GM19238 (cell line): ENCODE results near the gene TTN.

Source experiments
- DNase-seq: peaks from one replicate; pipeline ENCODE4 v3.0.0; 2011; ENCODE audit warnings: low spot score; ENCODE audit not compliant: insufficient read length

TTN gene

DNA sequence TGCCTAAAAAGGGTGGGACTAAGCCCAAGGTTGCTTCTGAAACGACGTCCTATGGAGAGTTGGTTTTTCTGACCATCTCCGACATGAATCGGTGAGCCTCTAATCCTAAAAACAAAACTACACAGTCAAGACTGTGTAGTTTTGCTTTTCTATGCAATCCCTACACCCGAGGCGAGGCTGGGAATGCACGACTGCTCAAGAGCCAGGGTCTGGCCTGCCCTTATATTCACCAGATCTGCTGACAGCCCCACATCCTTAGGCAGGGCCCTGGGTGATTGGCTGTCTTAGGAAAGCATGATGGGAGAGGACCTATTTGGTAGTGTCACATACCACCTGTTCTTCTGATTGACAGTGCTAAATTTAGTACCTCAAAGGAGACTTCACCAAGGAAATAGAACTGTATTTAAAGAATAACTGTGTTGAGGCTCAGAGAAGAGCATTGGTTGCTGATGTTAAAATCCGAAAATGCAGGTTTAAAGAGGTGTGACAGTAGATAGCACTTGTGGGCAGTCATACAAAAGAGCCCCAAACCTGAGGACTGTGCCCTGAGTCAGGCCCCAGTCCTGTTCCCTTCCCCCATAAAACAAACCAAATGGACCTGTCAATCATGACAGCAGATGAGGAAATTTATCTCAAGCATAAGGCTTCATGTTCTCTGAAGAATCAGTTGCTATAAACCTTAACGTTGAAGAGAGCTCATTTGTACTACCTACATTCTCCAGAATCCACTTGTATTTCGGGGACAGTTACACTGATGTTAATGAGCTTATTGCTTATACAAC is at the start of gene TTN:
TTN (minus strand) TSS at position 197 of the 782 bp plus-strand sequence. CDS start 2,781 bp downstream, outside the sequence.
- no peak for DNase-seq

- no peak for DNase-seq
Observed at GRCh38 chr2:178855151-178855550, 47.9 kb upstream of the TTN start.

- DNase-seq = no peak
Observed at GRCh38 chr2:178848335-178848734, 41.1 kb upstream of the TTN start.

- no peak for DNase-seq
Observed at GRCh38 chr2:178846458-178846802, 39.2 kb upstream of the TTN start.

DNA sequence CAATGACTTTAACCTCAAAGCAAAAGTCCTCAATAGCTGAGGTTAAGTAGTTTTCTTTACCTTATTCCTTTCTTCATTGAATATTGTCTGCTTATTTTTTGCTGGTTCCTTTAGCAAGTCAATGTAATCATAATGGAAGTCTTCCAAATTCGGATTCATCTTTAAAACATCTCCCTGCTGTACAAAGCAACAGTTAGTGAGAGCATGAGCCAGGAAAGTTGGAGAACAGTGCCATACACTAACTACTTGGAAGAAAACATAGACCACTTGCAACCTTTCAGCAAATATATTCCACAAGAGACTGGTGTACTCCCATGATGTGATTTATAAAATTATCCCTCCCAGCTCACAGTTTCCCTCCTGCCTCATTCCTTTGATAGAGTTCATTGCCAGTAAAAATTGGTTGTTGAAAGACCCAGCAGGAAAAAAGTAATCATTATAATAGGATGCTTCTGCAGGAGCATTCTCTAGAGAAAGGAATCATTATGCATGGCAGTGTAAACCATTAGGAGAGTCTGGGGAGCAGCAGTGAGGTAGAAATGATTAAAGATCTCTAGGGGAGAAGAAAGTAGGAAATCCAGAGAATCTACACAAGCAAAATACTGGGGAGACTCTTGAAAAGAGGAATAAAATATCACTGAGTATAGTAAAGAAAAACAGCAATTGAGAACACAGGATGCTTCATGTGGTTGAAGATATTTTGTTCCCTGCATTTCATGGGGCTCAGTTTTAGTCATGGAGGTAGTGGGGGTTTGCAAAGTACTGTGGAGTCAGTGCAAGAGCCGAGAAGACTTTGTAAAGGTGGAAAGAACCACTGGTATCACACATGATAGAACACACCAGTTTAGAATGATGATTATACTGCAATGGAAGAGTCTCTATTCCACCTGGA is 38.6 kb upstream of the TTN start:
- DNase-seq = no peak

GRCh38 chr2:178844701-178845100 is 37.5 kb upstream of the TTN start:
- no peak for DNase-seq

- DNase-seq = no peak
Observed at GRCh38 chr2:178844269-178844668, 37.0 kb upstream of the TTN start.

DNA sequence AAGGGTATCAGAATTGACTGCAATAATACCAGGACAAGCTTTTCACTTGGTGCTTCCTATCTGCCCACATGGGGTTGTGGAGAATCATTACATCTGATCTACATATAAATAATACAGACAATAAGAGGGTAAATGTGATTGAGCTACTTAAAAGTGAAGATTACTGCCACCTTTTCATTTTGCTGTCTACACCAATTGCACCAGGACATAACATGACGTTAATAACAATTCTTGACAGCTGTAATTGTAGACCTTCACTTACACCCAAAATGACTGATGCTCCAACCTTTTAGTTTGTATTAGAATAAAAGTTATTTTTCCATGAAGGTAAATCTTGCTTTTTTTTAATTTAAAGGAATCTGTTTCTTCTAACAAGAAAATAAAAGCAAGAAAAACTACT is 36.5 kb upstream of the TTN start:
- DNase-seq = no peak

DNA sequence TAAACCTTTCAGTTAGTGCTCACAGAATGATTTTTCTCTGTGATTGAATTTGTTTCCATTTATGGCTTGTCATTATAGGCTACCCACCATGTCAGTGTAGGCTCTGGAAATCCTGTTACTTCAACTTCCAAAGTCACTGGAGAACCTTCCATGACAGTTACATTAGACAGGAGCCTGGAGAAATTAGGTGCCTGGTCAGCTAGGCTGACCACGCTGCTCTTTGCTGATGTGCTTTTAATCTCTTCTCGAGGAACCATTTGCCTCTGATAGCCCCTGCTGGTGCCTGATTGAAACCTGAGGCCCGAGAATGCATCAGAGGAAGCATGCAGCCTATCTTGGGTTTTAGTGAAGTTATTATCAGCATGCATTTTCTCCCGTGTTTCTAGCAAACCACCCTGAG is 29.6 kb upstream of the TTN start:
- no peak for DNase-seq

GRCh38 chr2:178834086-178834485 is 26.9 kb upstream of the TTN start:
- DNase-seq = no peak

- DNase-seq = no peak
Observed at GRCh38 chr2:178833382-178833781, 26.2 kb upstream of the TTN start.

DNA sequence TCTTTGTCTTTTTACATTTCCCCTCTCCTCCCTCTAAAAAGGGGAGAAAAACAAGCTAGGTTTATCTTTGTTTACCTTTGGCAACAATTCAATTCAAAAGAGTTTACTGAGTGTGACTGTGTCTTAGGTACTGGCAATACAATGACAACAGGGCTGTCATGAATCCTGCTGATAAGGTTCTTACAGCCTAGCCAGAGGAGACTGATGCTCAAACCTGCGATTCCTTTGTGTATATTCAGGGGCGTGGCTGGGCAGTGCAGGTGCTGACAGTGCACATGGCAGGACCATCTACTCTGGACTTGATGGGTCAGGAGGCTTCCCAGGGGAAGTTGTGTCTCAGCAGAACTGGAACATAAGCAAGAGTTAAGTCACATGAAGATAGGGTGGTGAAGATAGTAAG is 23.2 kb upstream of the TTN start:
- DNase-seq = no peak

GRCh38 chr2:178829981-178830380 is 22.8 kb upstream of the TTN start:
- no peak for DNase-seq

DNA sequence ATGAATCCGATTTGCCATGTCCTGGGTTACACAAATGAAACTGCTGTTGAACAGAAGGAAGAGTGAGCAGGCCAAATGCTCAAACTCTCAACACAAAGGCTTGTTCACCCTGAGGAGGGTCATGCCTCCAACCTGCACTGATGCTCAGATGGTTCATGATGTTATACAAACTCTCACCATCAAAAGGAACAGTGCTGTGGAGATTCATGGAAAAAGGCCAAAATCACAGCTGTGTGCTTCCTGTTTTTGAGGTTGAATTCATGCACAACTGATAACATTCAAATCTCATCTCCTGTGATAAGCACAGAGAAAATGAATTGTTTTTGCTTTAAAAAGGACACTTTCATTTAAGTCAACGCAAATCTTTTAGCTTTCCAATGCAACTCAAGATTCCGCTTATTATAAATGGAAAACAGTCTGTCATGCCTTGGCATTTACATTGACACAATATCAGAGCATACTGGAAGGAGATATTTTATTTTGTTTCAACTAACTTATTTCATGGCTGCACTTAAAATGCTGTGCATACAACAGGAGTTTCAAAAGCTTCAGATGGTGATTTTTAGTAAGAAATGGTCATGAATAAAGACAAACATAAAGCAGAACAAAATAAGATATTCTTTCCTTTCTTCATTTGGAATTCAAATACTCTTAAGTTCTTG is 22.2 kb upstream of the TTN start:
- DNase-seq = no peak

DNA sequence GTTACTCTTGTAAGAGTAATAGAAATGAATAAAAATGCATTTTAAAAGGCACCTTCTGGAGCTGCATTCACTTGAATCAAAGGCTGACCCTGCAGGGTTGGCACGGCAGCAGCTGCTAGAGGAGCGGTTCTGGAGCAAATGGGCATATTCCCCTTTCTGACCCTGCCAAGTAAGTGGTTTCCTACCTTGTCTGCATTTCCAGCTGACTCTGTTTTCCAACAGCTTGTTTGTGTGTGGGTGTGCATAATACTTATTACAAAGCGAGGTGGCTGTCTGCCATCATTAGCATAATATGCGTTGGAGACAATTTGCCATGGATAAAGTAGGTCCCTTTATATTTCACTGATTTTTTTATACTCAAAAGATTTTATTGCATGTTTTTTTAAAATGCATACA is 21.3 kb upstream of the TTN start:
- DNase-seq = no peak

DNA sequence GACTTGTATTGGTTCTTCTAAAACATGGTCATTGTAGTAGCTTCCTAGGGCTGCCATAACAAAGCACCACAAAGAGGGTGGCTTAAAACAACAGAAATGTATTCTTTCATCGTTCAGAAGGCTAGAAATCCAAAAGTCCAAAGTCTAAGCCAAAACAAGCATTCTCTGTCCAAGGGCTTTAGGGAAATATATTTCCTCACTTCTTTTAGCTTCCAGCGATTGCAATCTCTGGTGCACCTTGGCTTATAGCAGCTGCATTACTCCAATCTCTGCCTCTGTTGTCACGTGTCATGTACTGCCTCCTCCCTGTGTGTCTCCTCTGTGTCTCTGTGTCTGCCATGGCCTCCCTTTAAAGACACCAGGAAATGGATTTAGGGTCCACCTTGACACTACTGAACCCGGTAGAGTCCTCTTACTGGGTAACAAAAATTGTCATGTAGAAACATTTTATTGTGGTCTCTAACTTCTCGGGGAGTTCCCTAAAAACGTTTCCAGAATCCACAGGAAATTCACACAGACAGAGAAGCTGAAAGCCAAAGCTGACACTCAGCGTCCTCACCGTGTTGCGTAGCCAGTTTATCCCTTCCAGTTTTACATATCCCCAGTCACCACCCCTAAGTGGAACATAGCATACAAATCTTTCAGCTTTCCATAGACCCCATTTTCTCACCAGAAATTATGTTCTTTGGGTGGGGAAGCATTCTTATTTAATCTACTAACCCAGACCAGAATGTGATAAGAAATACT is 20.7 kb upstream of the TTN start:
- no peak for DNase-seq

- DNase-seq = no peak
Observed at GRCh38 chr2:178827111-178827510, 19.9 kb upstream of the TTN start.

- no peak for DNase-seq
Observed at GRCh38 chr2:178825183-178825582, 18.0 kb upstream of the TTN start.

- DNase-seq = no peak
Observed at GRCh38 chr2:178824181-178824580, 17.0 kb upstream of the TTN start.

DNA sequence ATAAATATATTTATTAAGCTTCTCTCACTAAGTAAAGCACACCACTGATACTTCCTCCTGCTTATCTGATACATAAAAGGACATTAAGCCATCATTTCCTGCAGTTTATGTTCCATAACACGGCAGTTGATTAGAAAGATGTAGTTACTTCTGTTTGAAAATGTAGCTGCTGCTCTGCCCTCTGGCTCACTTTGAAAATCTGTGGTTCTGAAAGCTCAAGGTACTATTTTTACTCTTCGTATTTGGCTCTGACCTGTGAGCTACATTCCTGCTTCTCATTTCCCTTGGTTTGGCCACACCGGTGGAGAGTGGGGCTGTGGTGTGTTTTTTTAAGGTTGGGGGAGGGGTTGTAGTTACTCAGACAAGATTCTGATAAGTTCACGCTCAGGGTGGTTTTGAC is 12.8 kb upstream of the TTN start:
- peak; percentile 8 for DNase-seq

- DNase-seq = no peak
Observed at GRCh38 chr2:178819147-178819875, 12.1 kb upstream of the TTN start.
